Measurements from ENCODE around the gene LRRC41.

Gene LRRC41

GRCh38 chr1:46277658-46278373, 25.6 kb downstream of the LRRC41 start:
- no peak overlapping the region for H3K4me2 ChIP-seq (ENCODE audit: insufficient read depth, low read length)
- ATAC-seq (ENCODE audit: insufficient read depth, low read depth), result no peak
- no peak for DNase-seq
- no peaks in the 10 kb centered on the region for H3K4me1 ChIP-seq (ENCODE audit: insufficient read depth, low read length)
- no peak overlapping the region for H3K27ac ChIP-seq (ENCODE audit: low read length)
- no peaks in the 10 kb centered on the region for H3K9me3 ChIP-seq (ENCODE audit: insufficient read depth, low read length, severe bottlenecking)
- no peak overlapping the region for H3K4me3 ChIP-seq (ENCODE audit: low read depth in 1 of 2, low read length in 2 of 2)
- H2AFZ ChIP-seq (ENCODE audit: low read depth, low read length), result no peak overlapping the region
- 0 out of 2 replicates have a peak, but pooled peaks cover 2% of the 10 kb centered on the region for H4K20me1 ChIP-seq (ENCODE audit: insufficient read depth, low read length)
- H3K36me3 ChIP-seq (ENCODE audit: insufficient read depth, low read length), result peaks cover 97% of the 10 kb centered on the region
- no peaks in the 10 kb centered on the region for H3K79me2 ChIP-seq (ENCODE audit: insufficient read depth, low read length)
- TF ChIP-seq EZH2 (IDR thresholded peaks at IDR 0.05; ENCODE audit: borderline replicate concordance, low read depth, low read length, severe bottlenecking) (no peak), CTCF (IDR thresholded peaks at IDR 0.05; ENCODE audit: borderline replicate concordance, extremely low read depth, low read length, poor library complexity, severe bottlenecking) (no peak)
- H3K9ac ChIP-seq (ENCODE audit: low read depth, low read length), result no peak overlapping the region
- no peaks in the 10 kb centered on the region for H3K27me3 ChIP-seq (ENCODE audit: insufficient read depth, low read length, poor library complexity)

- Histone ChIP-seq H2AFZ (ENCODE audit: low read depth, low read length) (no peak overlapping the region), H3K27me3 (ENCODE audit: insufficient read depth, low read length, poor library complexity) (no peaks in the 10 kb centered on the region), H3K4me3 (ENCODE audit: low read depth in 1 of 2, low read length in 2 of 2) (no peak overlapping the region), H3K27ac (ENCODE audit: low read length) (no peak overlapping the region), H4K20me1 (ENCODE audit: insufficient read depth, low read length) (0 out of 2 replicates have a peak, but pooled peaks cover 2% of the 10 kb centered on the region), H3K36me3 (ENCODE audit: insufficient read depth, low read length) (peaks cover 99% of the 10 kb centered on the region), H3K79me2 (ENCODE audit: insufficient read depth, low read length) (no peaks in the 10 kb centered on the region), H3K4me1 (ENCODE audit: insufficient read depth, low read length) (no peaks in the 10 kb centered on the region), H3K4me2 (ENCODE audit: insufficient read depth, low read length) (no peak overlapping the region), H3K9me3 (ENCODE audit: insufficient read depth, low read length, severe bottlenecking) (no peaks in the 10 kb centered on the region), H3K9ac (ENCODE audit: low read depth, low read length) (no peak overlapping the region)
- no peak for ATAC-seq (ENCODE audit: insufficient read depth, low read depth)
- TF ChIP-seq CTCF (IDR thresholded peaks at IDR 0.05; ENCODE audit: borderline replicate concordance, extremely low read depth, low read length, poor library complexity, severe bottlenecking), result no peak
- no peak for TF ChIP-seq EZH2 (IDR thresholded peaks at IDR 0.05; ENCODE audit: borderline replicate concordance, low read depth, low read length, severe bottlenecking)
- DNase-seq, result no peak
Measured at GRCh38 chr1:46275030-46275337, 28.4 kb downstream of the LRRC41 start.

GRCh38 chr1:46274225-46275029, 29.0 kb downstream of the LRRC41 start:
- Histone ChIP-seq H3K4me1 (ENCODE audit: insufficient read depth, low read length) (no peaks in the 10 kb centered on the region), H3K27me3 (ENCODE audit: insufficient read depth, low read length, poor library complexity) (no peaks in the 10 kb centered on the region), H3K9ac (ENCODE audit: low read depth, low read length) (no peak overlapping the region), H3K79me2 (ENCODE audit: insufficient read depth, low read length) (no peaks in the 10 kb centered on the region), H3K9me3 (ENCODE audit: insufficient read depth, low read length, severe bottlenecking) (no peaks in the 10 kb centered on the region), H4K20me1 (ENCODE audit: insufficient read depth, low read length) (0 out of 2 replicates have a peak, but pooled peaks cover 2% of the 10 kb centered on the region), H3K4me3 (ENCODE audit: low read depth in 1 of 2, low read length in 2 of 2) (no peak overlapping the region), H3K36me3 (ENCODE audit: insufficient read depth, low read length) (peaks cover 99% of the 10 kb centered on the region), H2AFZ (ENCODE audit: low read depth, low read length) (no peak overlapping the region), H3K27ac (ENCODE audit: low read length) (no peak overlapping the region), H3K4me2 (ENCODE audit: insufficient read depth, low read length) (no peak overlapping the region)
- TF ChIP-seq CTCF (IDR thresholded peaks at IDR 0.05; ENCODE audit: borderline replicate concordance, extremely low read depth, low read length, poor library complexity, severe bottlenecking) (no peak), EZH2 (IDR thresholded peaks at IDR 0.05; ENCODE audit: borderline replicate concordance, low read depth, low read length, severe bottlenecking) (no peak)
- ATAC-seq (ENCODE audit: insufficient read depth, low read depth) (no peak), DNase-seq (no peak)
